ENCODE results near the gene KSR2. TPM values are rescaled to one million over a fixed set of nuclear protein-coding genes. Genes with fewer than 3 reads are reported as not detected.

KSR2 gene
- total RNA-seq, 4 donors from 2014 or later = 0.32 to 7.0 (median 0.60) TPM

- H3K4me1 ChIP-seq = no peaks in the 10 kb centered on the region
- H3K27ac ChIP-seq = no peak overlapping the region
- H3K27me3 ChIP-seq = no peaks in the 10 kb centered on the region
- TF ChIP-seq, protein P1, sequence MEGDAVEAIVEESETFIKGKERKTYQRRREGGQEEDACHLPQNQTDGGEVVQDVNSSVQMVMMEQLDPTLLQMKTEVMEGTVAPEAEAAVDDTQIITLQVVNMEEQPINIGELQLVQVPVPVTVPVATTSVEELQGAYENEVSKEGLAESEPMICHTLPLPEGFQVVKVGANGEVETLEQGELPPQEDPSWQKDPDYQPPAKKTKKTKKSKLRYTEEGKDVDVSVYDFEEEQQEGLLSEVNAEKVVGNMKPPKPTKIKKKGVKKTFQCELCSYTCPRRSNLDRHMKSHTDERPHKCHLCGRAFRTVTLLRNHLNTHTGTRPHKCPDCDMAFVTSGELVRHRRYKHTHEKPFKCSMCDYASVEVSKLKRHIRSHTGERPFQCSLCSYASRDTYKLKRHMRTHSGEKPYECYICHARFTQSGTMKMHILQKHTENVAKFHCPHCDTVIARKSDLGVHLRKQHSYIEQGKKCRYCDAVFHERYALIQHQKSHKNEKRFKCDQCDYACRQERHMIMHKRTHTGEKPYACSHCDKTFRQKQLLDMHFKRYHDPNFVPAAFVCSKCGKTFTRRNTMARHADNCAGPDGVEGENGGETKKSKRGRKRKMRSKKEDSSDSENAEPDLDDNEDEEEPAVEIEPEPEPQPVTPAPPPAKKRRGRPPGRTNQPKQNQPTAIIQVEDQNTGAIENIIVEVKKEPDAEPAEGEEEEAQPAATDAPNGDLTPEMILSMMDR (IDR thresholded peaks at IDR 0.05) = no peak
- no peaks in the 10 kb centered on the region for H3K9me3 ChIP-seq
- H3K36me3 ChIP-seq = no peaks in the 10 kb centered on the region
- no peak overlapping the region for H3K4me3 ChIP-seq
- no peak for DNase-seq
- intact Hi-C loops (cut with DNase I; ENCODE audit: low total_unique reads) (no loop called here), in situ Hi-C loops (cut with MboI; ENCODE audit: low pct_ligation_motif_present in 1 of 4, low pct_unique_long_range_greater_than_20kb in 1 of 4, low sequenced_read_pairs in 3 of 4) (no loop called here)
- WGBS, 2 donors (ENCODE audit: low coverage in 1 of 2) = 78 to 93% methylated on average over 2 to 3 of the region's 3 CpGs
Measured at GRCh38 chr12:117490130-117490529, 478.7 kb downstream of the KSR2 start.

GRCh38 chr12:117489671-117490070, 479.1 kb downstream of the KSR2 start:
- WGBS, 2 donors (ENCODE audit: low coverage in 1 of 2) = 88 to 92% methylated on average over 1 to 3 of the region's 3 CpGs
- no peaks in the 10 kb centered on the region for H3K9me3 ChIP-seq
- no peak overlapping the region for H3K4me3 ChIP-seq
- DNase-seq = no peak
- no peaks in the 10 kb centered on the region for H3K36me3 ChIP-seq
- intact Hi-C loops (cut with DNase I; ENCODE audit: low total_unique reads) = no loop called here
- in situ Hi-C loops (cut with MboI; ENCODE audit: low pct_ligation_motif_present in 1 of 4, low pct_unique_long_range_greater_than_20kb in 1 of 4, low sequenced_read_pairs in 3 of 4) = no loop called here
- no peaks in the 10 kb centered on the region for H3K4me1 ChIP-seq
- H3K27ac ChIP-seq = no peak overlapping the region
- no peaks in the 10 kb centered on the region for H3K27me3 ChIP-seq
- TF ChIP-seq POLR2AphosphoS5 (IDR thresholded peaks at IDR 0.05) = no peak
- TF ChIP-seq EP300 (IDR thresholded peaks at IDR 0.05; ENCODE audit: low read depth) = no peak
- no peak for TF ChIP-seq POLR2A (IDR thresholded peaks at IDR 0.05)
- TF ChIP-seq, protein P1 (IDR thresholded peaks at IDR 0.05) = no peak

GRCh38 chr12:117486840-117487659, 481.7 kb downstream of the KSR2 start:
- in situ Hi-C loops (cut with MboI; ENCODE audit: low pct_ligation_motif_present in 1 of 4, low pct_unique_long_range_greater_than_20kb in 1 of 4, low sequenced_read_pairs in 3 of 4) = no loop called here
- no peaks in the 10 kb centered on the region for H3K27me3 ChIP-seq
- intact Hi-C loops (cut with DNase I; ENCODE audit: low total_unique reads) = no loop called here
- WGBS, 2 donors (ENCODE audit: low coverage in 1 of 2) = 52 to 55% methylated on average over 2 to 5 of the region's 5 CpGs
- no peak for TF ChIP-seq EP300 (IDR thresholded peaks at IDR 0.05; ENCODE audit: low read depth)
- TF ChIP-seq, protein P1 (IDR thresholded peaks at IDR 0.05) = no peak
- H3K9me3 ChIP-seq = no peaks in the 10 kb centered on the region
- no peaks in the 10 kb centered on the region for H3K36me3 ChIP-seq
- no peak overlapping the region for H3K27ac ChIP-seq
- H3K4me3 ChIP-seq = no peak overlapping the region
- DNase-seq = no peak
- H3K4me1 ChIP-seq = no peaks in the 10 kb centered on the region

DNA sequence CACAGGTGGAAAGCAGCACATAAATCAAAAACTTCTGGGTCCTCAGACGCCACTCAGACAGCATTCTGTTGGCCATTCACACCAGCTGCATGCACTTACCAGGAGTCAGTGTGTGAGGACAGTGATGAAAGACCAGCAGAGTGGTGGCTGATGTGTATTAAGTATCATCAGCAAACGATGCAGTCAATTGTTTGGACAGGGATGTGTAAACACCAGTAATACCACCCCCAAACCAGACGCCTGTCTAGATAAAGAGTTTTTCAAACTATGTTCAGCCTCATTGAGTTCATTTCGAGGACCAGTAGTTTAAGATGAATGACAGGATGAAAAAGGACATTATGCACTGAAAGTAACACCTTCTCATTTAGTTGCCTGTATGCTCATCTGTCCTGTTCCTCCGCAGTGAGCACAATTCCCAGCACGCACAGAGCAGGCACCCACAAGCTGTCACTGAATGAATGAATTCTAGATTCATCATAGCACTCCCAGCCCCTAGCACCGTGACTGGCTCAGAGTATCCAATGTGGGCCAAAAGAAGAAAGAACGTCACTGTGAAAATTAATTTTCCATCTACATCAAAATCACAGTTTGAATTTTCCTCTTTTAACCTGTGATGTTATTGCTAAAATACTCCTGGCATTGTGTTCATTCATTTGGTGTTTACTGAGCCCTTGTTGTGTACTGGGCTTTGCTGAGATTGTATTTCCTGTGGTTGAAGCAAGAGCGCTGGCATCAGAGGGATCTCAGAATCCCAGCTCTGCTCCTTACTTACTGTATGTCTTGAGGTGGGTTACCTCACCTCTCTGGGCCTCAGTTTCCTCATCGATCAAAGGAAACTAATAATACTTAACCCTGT, 482.6 kb downstream of the KSR2 start:
- in situ Hi-C loops (cut with MboI; ENCODE audit: low pct_ligation_motif_present in 1 of 4, low pct_unique_long_range_greater_than_20kb in 1 of 4, low sequenced_read_pairs in 3 of 4) = no loop called here

More for the DNA sequence above, 482.6 kb downstream of the KSR2 start:
- Histone ChIP-seq H3K27me3 (no peaks in the 10 kb centered on the region), H3K9me3 (no peaks in the 10 kb centered on the region), H3K4me3 (no peak overlapping the region), H3K27ac (no peak overlapping the region), H3K4me1 (no peaks in the 10 kb centered on the region), H3K36me3 (no peaks in the 10 kb centered on the region)
- 65 to 82% methylated on average over 7 to 10 of the region's 10 CpGs for WGBS, 2 donors (ENCODE audit: low coverage in 1 of 2)
- DNase-seq = no peak
- TF ChIP-seq EP300 (IDR thresholded peaks at IDR 0.05; ENCODE audit: low read depth) (no peak), POLR2AphosphoS5 (IDR thresholded peaks at IDR 0.05) (no peak), POLR2A (IDR thresholded peaks at IDR 0.05) (no peak)
- TF ChIP-seq, protein P1 (IDR thresholded peaks at IDR 0.05) = no peak
- intact Hi-C loops (cut with DNase I; ENCODE audit: low total_unique reads) = no loop called here
